GM13977 (cell line): ENCODE results near the gene SUCLA2.

Experiments used
- DNase-seq: peaks from one replicate; pipeline ENCODE4 v3.0.0; 2012; ENCODE audit warnings: low spot score
- in situ Hi-C: fragments of 300-500 bp; cut with MboI; formaldehyde crosslinking; loops from one replicate; pipeline ENCODE4 v1.12.0; 2022; ENCODE audit warnings: low sequenced_read_pairs, low pct_unique_long_range_greater_than_20kb, mixed read lengths, inconsistent platforms; ENCODE audit not compliant: unreplicated experiment
- TF ChIP-seq, protein P1 (sequence below): IDR thresholded peaks from 2 replicates; pipeline ENCODE4 v1.5.1; 2012; ENCODE audit warnings: mild to moderate bottlenecking, control low read depth; ENCODE audit not compliant: insufficient read depth; ENCODE audit errors: extremely low read depth, missing control alignments

SUCLA2 gene

DNA sequence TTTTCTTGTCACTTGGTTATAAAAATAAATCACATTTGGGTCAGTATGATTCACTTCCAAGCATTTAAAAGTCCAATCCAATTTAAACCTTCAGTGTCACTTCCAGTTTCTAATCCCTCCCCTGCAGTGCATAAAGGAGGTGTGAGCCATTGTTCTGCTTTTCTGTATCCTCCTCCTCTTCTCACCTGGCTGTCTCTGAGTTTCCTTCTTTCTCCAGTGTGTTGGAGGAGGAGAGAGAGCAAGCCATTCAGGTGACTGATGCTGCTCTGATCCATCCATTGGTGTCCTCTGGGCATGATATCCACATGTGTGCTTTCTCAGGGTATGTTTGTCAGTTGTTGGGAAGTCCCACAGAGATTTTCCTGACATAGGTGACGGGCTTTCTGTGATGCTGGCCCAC lies 37.7 kb upstream of the SUCLA2 start:
- in situ Hi-C loops = no loop called here

DNA sequence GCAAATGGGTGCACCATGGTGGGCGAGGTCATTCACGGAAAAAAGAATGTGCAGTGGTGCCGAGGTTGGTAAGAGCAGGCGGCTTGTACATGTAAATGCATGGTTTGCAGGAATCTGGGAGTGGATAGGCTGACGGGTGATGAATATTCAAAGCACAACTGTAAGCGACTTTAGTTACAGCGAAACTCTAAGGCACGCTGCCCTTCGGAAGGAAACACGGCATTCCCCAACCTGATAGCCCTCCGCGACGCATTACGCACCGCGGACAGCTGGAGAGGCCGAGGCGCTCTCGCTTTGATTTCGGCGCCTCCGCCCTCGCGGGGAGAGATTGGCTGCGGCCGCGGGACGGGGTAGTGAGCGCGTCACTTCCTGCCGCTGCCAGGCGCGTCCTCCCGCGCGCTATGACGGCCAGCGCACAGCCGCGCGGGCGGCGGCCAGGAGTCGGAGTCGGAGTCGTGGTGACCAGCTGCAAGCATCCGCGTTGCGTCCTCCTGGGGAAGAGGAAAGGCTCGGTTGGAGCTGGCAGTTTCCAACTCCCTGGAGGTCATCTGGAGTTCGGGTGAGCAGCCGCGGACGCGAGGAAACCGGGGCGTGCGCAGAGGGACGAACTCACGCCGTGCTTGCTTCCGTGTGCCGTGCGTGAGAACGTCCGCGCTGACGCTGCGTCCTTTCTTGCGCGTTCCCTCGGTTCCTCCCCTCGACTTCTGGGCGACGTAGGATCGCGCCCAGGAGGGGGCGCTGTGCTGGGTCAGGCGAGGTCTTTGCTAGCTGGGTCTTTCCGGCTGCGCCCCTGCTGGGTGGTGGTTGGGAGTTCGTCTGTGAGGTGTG lies 36.5 kb upstream of the SUCLA2 start, which contains the start of gene NUDT15:
NUDT15 (plus strand) TSS at position 381 of the 828 bp plus-strand sequence; CDS start at position 402, 21 bp downstream.
- peak; percentile 95 for DNase-seq
- TF ChIP-seq, protein P1, sequence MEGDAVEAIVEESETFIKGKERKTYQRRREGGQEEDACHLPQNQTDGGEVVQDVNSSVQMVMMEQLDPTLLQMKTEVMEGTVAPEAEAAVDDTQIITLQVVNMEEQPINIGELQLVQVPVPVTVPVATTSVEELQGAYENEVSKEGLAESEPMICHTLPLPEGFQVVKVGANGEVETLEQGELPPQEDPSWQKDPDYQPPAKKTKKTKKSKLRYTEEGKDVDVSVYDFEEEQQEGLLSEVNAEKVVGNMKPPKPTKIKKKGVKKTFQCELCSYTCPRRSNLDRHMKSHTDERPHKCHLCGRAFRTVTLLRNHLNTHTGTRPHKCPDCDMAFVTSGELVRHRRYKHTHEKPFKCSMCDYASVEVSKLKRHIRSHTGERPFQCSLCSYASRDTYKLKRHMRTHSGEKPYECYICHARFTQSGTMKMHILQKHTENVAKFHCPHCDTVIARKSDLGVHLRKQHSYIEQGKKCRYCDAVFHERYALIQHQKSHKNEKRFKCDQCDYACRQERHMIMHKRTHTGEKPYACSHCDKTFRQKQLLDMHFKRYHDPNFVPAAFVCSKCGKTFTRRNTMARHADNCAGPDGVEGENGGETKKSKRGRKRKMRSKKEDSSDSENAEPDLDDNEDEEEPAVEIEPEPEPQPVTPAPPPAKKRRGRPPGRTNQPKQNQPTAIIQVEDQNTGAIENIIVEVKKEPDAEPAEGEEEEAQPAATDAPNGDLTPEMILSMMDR = peak; percentile 99
- in situ Hi-C loops = no loop called here

More for the DNA sequence above, 37.7 kb upstream of the SUCLA2 start:
- DNase-seq = peak; percentile 40
- TF ChIP-seq, protein P1 = no peak

DNA sequence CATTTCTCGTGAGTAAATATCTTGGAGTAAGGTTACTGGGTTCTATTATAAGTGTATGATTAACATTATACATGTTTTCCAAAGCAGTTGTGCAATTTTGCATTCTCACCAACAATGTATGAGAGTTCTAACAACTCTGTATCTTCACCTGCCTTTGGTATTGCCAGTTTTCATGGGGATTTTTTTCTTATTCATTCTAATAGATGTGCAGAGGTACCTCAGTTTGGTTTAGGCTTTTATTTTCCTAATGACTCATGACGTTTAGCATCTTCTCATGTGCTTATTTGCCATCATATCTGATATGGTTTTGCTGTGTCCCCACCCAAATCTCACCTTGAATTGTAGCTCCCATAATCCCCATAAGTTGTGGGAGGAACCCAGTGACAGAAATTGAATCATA lies 28.8 kb upstream of the SUCLA2 start:
- in situ Hi-C loops = no loop called here
- no peak for DNase-seq
- TF ChIP-seq, protein P1 = no peak

DNA sequence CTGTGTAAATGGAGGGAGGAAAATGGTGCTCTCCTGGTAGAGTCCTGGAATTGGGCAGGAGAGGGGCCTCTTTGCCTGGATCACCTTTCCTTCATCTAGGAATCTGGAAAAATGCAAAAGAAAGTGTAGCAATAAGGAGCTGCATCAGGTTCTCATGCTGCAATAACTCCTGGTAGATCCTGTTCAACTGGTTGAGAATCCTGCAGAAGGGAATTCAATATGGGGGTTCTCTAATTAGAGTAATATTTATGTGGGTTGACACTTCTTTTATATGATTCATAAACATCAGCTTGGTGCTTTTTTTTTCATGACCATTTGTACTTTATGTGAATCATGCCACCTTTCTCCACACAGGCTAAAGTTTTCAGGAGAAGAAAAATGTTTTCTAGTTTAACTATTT lies 27.0 kb upstream of the SUCLA2 start:
- no peak for DNase-seq
- in situ Hi-C loops = no loop called here
- TF ChIP-seq, protein P1 = no peak

DNA sequence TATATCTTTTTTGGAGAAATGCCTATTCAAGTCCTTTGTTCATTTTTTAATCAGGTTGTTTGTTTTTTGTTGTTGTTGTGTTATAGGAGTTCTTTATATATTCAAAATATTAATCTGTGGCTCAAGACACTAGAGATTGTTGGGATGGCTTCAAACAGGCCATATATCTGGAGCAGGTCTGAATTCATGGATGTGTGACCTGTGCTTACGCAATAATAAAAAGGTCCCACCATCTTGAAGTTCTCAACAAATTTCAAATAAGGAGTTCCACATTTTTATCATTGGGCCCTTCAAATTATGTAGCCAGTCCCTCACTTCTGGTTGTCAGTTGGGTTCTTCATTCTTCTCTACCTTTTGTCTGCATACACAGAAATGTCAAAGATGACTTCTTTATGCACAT lies 18.7 kb upstream of the SUCLA2 start:
- no peak for DNase-seq
- TF ChIP-seq, protein P1 = no peak
- in situ Hi-C loops = no loop called here

DNA sequence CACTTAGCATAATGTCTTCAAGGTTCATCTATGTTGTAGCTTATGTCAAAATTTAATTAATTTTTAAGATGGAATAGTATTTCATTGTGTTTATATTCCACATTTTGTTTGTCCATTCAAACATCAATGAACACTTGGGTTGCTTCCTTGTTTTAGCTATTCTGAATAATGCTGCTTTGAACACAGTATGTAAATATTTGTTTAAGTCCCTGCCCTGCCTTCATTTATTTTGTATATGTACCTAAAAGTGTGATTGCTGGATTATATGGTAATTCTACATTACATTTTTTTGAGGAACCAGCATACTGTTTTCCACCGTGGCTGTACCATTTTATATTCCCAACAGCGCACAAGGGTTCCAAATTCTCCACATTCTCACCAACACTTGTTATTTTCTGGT lies 17.6 kb upstream of the SUCLA2 start:
- no peak for DNase-seq
- TF ChIP-seq, protein P1 = no peak
- in situ Hi-C loops = no loop called here
